SH-SY5Y (cell line): ENCODE measurements around the gene CDH22.

Experiments used
- GATA2 ChIP-seq: IDR thresholded peaks from 2 replicates; pipeline ENCODE4 v1.6.1; 2011; ENCODE audit warnings: mild to moderate bottlenecking, low read depth, low read length
- GATA3 ChIP-seq: IDR thresholded peaks from 2 replicates; pipeline ENCODE4 v1.6.1; 2011; ENCODE audit warnings: low read depth, mild to moderate bottlenecking, low read length, moderate library complexity

CDH22 gene

DNA sequence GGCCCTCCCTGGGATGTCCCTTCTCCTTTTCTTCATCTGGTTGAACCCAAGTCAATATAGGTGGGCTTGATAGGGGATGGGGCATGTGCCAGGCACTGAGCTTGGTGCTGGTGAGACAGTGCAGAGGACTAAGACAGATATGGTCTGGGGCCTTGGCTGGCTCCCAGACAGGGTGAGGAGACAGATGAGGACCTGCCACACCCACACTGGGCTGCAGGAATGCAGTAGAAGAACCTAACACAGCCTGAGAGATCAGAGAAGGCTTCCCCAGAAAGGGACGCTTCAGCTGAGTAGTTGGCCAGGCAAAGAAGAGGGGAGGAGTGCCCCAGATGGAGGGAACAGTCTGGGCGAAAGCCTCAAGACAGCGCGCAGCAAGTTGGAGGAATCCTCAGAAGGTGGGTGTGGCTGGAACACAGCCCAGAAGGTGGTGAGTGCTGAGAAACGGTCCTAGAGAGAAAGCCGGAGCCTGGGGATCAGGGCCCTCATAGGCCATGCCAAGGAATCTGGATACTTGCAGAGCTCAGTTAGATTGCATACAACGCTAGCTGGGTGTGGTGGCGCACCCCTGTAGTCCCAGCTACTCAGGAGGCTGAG lies 163.8 kb downstream of the CDH22 start:
- TF ChIP-seq GATA2: no peak
- TF ChIP-seq GATA3: no peak

DNA sequence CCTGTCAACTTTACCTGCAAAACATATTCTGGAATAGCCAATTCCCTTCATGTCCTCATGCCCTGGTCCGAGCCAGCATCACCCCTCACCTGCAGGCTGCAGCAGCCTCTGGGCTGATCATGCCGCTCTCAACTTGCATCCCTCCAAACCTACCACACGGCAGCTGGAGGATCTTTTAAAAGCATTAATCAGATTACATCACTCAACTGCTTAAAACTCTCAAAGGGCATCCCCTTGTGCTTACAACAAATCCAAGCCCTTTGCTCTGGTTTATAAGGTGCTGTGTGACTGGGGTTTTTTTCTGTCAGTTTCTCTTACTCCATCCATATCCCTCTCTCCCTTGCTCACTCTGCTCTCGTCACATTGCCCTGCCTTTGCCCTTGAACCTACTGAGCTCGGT lies 166.2 kb downstream of the CDH22 start:
- no peak for TF ChIP-seq GATA2
- no peak for TF ChIP-seq GATA3

DNA sequence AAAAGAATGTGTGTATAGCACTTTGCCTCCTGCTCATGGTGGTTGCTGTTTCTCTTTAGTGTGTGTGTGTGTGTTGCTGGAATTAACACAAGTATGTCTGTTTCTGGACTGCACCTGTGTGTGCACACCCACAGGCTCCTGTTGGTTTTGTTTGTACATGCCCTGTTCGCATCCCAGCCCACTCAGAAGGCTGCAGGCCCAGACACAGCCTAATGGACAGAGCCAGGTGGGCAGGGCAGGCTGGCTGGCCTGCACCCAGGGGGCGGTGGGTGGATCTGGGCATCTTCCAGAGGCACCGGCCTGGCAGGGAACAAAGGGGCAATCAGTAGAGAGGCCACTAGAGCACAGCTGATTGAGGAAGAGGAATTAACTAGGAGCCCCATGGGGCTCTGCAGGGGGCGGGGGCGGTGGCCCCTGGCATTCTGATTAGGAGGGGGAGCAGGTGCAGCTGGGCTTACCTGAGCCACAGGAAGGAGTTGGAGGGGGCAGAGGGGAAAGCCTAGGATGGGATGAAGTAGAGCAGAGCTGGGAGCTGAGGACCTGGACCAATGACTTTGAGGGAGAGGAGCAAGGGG lies 168.3 kb downstream of the CDH22 start:
- TF ChIP-seq GATA2: no peak
- no peak for TF ChIP-seq GATA3

DNA sequence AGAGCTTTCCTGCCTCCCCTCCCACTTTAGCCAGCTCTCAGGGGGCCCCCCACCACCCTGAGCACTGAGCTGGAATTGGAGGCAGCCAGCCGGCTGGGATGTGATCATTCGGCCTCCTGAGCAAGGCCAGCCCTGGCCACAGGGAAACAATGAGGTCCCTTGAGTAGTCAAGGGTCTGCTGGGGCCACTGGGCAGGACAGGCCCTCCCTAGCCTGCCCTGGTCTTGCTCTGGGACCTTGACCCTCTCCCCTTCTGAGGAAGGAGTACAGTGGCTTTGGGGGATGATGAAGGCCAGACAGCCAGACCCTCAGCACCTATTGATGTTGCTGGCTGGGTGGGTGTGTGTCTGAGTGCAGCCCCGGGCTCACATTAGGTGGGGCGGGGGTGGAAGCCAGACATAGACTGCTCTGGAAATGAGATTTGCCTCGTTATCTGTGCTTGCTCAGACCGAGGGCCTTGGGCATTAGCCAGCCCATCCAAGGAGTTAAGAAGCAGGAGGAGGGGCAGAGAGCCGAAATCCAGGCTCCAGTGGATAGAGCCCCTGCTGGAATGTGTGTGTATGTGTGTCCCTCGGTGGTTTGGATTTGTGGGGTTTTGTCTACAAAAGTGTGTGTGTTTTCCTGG lies 168.9 kb downstream of the CDH22 start:
- TF ChIP-seq GATA2 (peak; percentile 90), GATA3 (no peak)

DNA sequence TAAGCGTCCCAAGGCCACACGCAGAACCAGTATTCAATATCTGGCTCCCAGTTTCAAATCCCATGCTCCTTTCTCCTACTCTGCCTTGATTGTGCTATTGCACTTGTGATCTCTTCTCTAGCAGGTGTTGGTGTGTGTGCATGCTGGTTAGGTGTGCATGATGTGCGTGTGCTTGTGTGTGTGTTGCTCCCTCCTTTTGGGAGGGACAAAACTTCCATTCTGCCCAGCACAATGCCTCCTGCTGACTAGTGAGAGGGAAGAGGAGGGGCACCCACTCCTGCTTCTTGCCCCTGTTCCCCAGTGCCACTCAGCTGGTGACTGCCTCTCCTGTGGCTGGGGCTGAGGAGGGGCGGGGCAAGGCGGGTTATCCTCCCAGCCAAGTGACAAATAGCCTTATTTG lies 170.5 kb downstream of the CDH22 start:
- no peak for TF ChIP-seq GATA2
- TF ChIP-seq GATA3: no peak

DNA sequence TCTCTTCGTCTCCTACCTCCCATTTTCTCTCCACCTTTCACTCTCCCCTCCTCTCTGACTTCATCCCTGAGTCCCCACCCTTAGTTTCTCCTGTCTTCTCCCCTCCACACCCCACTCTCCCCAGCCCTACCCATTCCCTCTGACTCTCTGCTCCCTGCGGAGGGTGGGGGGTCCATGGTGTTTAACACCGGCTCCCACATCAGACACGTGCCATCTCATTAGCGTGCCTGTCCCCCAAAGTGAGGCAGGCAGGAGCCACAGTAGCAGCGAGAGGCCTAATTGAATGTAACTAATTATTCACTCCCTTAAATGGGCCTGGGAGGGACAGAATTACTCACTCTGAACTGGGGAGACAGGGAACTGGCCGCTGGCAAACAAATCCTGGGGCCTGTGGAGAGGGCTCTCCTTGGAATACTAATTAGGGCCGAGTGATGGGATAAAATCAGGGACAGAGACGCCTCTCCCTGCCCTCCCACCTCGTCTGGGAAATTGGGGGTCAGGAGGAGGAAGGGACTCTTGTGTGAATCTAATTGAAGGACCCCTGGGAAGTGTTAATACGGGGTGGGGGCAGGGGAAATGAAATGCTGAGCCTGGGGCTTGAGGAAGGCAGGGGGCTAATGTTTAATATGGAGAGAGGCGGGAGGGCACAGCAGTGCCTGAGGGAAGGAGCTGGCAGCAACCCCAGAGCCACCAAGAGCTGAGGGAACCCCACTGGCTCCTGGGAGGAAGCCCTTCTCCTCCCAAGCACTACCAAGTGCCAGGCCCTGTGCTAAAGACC lies 172.3 kb downstream of the CDH22 start:
- TF ChIP-seq GATA3: no peak
- TF ChIP-seq GATA2: no peak

DNA sequence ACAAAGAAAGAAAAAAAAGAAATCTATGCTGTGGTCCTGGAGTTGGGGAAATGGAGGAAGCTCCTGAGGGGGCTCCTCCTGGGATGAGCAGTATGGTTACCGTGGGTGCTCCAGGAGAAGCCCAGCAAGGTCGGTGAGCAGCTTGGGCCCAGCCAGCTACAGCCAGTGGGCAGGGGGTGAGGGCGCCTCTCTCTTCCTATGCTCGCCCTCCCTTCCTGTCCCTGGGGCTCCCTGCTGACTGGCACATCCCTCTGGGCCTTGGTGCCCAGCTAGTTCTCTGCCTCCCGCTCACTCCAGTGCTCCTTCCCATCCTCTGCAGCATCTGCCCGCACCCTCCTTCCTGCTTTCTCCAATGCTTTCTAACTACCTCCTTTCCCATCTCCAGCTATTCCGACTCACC lies 173.6 kb downstream of the CDH22 start:
- TF ChIP-seq GATA2: no peak
- TF ChIP-seq GATA3: no peak

DNA sequence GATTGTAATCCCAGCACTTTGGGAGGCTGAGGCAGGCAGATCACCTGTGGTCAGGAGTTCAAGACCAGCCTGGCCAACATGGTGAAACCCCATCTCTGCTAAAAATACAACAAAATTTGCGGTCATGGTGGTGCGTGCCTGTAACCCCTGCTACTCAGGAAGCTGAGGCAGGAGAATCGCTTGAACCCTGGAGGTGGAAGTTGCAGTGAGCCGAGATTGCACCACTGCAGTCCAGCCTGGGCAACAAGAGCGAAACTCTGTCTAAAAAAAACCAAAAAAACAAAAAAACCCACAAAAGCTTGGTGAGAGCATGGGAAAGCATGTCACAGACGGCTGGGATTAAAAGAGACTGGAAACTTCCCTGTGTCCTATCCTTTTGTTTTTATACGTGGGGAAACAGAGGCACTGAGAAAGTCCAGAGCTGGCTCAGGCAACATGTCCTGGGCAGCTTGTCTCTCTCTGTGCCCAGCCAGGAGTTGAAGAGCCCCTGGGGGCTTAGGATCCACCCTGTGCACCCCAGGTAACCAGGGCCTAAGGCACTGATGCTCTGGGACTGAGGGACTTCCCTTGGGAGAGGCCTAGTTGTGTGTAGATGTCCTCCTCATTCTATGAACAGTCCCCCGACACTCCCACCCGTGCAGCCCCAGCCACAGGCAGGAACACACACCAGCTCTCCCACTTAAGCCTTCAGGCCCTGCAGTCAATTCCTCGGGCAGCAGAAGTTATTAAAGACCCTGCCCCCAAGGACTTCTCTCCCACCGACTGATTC lies 174.2 kb downstream of the CDH22 start:
- no peak for TF ChIP-seq GATA2
- TF ChIP-seq GATA3: no peak

DNA sequence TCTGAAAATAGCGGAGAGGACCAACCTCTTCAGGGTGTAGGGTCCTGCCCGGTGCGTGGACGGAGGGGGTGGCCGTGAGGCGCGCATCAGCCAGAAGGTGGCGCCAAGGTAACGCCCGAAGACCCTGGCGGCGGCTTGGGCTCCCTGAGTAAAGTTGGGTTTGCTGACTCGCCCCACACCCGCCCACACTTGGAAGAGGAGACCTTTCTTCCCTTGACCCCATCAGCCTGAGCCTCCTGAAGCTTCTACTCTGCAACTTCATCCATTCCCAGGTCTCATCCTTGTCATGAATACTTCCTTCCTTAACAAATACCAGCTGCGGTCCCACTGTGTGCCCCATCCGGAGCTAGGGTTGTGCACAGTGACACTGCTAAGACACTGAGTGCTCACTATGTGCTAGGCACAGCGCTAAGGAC lies 175.6 kb downstream of the CDH22 start:
- no peak for TF ChIP-seq GATA3
- no peak for TF ChIP-seq GATA2

DNA sequence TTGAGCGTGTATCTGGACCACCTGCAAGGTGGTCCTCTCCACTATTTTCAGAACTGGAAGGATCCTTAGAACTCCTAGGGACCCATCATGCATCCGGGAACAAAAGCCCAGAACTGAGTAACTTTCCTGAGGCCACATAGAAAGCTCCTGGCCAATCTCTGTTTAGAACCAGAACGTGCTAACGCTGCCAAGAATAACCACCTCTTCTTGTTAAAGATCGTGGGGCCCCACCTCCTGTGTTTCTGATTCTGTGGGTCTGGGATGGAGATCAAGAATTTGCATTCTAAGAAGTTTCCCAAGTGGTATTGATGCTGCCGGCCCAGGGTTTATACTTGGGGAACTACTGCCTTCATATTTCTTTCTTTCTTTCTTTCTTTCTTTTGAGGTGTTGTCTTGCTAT lies 176.9 kb downstream of the CDH22 start:
- no peak for TF ChIP-seq GATA2
- TF ChIP-seq GATA3: no peak

DNA sequence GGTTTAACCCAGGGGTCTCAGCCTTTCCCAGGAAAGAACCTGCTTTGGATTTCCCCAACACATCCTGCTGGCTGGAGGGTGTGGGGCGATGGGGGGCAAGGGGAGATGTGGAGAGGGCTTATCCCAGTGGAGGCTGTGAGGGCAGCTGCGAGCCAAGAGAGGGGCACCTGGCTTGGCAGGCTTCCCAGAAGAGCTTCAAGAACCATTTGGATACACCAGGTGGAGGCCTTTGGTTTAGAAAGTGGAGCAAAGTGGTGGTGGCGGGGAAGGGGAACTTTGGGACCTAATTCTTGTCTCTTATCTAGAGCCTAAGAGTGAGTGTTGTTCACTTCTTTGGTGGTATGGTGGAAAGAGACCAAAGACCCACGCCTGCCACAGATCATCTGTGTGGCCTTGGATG lies 177.8 kb downstream of the CDH22 start:
- TF ChIP-seq GATA3 (no peak), GATA2 (no peak)

DNA sequence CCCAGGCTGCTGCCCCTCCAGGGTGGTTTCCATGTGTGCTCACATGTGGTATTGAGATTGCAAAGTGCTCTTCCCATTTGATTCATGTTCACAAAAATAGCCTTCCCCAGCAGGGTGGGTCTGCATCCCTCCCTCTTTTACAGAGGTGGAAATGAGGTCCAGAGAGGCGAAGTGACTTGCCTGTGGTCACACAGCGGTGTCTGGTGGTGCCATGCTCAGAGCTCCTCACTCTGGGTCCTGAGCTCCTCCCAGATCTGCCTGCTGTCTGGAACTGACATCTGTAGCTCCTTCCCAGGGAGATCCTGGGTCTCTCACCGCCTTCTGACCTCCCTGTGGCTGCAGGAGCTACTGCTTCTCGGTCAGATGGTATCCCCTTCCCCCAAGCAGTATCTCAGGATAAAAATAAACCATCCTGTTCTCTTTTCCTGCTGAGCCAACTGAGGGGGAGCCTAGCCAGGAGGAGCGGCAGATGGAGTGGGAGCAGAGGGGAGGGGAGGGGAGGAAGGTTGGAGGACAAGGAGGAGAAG lies 178.3 kb downstream of the CDH22 start:
- TF ChIP-seq GATA3: no peak
- TF ChIP-seq GATA2: no peak

DNA sequence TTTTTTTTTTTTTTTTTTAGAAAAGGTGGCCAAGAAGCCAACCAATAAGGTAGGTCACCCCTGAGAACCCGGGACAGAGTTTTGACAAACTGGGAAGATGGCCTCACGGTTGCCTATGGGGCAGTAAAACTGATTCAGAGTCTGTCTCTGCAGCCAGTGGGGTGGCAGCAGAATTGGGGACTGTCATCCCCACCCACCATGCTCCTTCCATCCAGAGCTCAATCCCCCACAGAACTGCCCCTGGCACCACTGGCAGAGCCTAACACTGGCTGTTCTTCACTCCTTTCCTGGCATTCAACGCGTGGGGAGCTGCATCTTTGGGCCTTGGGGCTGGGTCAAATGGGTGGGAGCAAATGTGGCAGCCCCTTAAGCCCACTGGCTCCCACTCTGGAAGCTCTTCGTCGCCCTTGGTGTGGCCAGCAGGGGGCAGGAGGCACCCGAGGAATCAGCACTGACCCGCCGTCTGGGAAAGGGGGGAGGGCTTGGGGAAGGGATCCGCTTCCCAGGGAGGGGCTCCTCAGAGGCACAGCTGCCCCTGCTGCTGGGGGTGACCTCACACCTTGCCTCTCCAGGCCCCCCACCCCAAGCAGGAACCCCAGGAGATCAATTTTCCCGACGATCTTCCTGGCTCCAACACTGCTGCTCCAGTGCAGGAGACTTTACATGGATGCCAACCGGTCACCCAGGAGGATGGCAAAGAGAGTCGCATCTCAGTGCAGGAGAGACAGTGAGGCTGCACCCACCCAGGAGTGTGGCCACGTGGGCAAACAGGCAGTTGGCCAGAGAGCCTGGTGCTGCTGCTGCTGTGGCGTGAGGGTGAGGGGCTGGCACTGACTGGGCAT lies 179.8 kb downstream of the CDH22 start:
- TF ChIP-seq GATA2 (no peak), GATA3 (no peak)
